GM18505 (cell line): Measurements from ENCODE around the gene NPPB.

ENCODE experiments used
- ATAC-seq: cut with Tn5 transposase; IDR thresholded peaks from one replicate; pipeline ENCODE4 v1.9.1; 2021; ENCODE audit not compliant: unreplicated experiment
- POLR2A ChIP-seq: IDR thresholded peaks from 4 replicates; pipeline ENCODE4 v1.6.1; 2011; ENCODE audit warnings: borderline replicate concordance; ENCODE audit not compliant: insufficient read depth, insufficient read length; ENCODE audit errors: extremely low read depth

Gene NPPB

DNA sequence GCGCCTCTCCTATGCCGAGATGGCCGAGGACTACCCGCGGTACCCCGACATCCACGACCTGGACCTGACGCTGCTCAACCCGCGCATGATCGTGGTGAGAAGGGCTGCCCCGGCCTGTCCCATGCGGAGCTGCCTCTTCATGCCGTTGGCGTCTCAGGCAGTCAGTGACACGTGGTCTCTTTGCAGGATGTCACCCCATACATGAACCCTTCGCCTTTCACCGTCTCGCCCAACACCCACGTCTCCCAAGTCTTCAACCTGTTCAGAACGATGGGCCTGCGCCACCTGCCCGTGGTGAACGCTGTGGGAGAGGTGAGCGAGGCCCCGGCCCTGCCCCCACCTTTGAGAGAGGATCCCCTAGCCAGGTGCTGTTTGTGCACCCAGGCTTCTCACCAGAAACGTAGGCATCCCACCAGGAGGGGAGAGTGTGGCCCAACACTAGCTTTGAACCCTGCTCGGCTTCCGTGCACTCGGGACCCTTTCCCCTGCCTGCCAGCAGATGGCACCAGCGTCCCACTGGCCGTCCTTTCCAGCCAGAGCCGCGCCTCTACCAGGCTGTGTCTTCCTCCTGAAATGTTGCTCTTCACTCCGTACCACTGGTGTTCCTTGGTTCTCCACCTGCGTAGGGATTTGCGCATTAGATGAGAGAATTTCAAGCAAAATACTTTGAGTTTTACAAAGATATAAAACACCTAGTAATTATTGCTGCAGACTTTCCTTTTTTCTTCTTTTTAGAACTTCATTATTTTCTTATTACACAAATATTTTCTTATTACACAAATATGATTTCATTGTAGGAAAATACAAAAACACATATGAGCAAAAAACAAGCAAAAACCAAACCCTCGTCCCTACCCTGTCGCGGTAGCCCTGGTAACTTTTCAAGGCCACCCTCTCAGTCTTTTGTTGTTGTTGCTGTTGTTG lies 20.1 kb downstream of the NPPB start:
- ATAC-seq = no peak
- TF ChIP-seq POLR2A = no peak

GRCh38 chr1:11837767-11838348 lies 20.9 kb downstream of the NPPB start:
- no peak for ATAC-seq
- TF ChIP-seq POLR2A = no peak

GRCh38 chr1:11836955-11837766 lies 21.6 kb downstream of the NPPB start:
- no peak for ATAC-seq
- TF ChIP-seq POLR2A = no peak

DNA sequence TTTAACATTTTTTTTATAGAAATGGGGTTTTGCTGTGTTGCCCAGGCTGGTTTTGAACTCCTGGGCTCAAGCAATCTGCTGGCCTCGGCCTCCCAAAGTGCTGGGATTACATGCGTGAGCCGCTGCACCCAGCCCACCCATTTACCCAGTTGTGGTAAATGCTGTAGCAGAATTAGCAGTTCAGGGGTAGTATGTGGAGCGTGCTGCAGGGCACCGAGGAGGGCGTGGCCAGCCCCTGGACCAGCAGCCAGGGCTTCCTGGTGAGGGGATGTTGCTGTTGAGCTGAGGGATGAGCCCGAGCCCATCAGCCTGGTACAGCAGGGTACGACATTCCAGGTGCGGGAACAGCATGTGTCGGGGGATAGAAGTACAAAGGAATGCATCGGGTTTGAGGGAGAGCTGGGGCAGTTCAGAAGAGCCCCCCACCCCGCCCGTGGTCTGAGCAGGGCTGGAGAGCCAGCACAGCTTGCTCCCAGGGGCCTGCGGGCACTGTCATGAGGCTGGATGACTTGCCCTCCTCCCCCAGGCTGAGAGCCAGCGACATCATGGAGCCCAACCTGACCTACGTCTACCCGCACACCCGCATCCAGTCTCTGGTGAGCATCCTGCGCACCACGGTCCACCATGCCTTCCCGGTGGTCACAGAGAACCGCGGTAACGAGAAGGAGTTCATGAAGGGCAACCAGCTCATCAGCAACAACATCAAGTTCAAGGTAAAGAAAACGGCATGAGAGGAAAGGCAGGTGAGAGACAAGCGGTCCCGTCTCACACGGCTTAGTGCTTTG lies 23.1 kb downstream of the NPPB start:
- no peak for TF ChIP-seq POLR2A
- ATAC-seq = no peak

GRCh38 chr1:11833900-11834299 lies 24.8 kb downstream of the NPPB start:
- ATAC-seq = no peak
- TF ChIP-seq POLR2A = no peak

DNA sequence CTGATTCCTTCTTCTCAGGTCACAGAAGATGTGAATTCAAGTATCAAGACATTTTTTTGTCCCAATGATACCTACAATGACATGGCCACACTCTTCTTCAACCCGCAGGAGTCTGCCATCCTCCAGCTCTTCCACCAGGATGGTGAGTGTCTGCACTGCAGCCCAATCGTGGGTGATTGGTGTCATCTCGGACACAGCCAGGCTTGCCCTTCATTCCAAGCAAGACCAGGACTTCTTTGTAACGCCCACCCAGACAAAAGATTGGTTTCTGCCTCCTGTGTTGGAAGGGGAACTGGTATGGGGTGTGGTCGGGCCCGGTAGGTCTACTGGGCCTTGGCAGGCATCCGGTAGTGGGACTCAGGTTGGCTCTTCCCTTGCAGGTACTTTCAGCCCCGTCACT lies 25.2 kb downstream of the NPPB start:
- no peak for TF ChIP-seq POLR2A
- no peak for ATAC-seq

DNA sequence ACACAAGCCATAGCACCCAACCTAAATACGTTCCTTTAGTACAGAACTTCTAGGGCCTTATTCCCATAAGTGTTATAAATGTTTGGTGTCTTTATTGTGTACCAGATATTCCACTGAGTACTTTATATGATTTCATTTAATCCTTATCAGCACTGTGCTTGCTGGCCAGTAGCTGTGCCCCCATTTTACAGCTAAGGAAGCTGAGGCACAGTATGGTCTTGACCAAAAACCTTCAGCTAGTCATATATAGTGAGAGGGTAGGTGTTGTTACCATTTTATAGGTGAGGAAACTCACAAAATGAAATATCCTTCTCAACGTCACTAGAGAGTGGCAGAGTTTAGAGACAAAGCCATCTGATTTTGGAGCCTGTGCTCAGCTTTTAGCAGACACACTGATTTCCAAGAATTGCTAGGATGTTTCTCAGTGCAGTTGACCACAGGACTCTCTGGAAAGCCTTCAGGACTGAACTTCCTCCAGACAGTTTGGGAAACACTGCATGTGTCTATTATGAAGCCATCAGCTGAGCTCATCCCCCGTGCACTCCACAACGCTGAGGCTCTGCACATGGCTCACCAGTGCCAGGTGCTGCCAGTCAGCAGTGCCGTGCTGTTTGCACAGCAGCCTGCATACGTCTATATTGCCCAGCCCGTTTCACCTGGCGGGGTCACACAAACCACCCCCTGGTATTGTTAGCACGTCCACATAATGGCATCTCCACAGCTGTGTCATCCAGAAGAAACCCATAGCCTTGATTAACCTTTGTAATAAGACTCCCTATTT lies 26.6 kb downstream of the NPPB start:
- ATAC-seq = no peak
- no peak for TF ChIP-seq POLR2A

DNA sequence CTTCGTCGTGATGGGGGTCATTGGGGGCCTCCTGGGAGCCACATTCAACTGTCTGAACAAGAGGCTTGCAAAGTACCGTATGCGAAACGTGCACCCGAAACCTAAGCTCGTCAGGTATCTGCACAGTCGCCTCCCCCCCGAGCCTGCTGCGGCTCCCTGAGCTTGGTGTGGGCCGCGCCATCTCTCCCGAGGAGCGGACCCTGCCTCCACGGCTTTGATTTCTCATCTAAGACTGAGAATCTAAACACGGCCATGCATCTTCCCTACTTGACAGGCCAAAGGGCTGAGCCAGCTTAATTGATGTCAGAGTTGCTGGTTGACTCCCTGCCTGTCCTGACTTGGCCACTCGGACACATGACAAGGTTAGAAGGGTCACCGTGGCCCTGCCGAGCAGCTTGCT lies 30.2 kb downstream of the NPPB start:
- TF ChIP-seq POLR2A = no peak
- no peak for ATAC-seq

DNA sequence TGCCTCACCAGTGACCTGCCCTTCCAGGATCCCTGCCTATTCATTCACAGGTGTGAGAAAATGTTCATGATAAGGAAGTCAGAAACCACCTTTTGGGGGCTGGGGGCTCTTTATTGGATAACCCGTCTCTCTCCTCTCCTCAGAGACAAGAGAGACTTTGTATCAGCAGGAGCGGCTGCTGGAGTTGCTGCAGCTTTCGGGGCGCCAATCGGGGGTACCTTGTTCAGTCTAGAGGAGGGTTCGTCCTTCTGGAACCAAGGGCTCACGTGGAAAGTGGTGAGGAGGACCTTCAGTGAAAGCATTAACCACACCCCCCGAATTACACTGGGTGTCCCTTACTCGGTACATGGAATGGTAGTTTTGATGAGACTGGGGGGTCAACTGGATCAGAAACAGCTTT lies 31.8 kb downstream of the NPPB start:
- TF ChIP-seq POLR2A = no peak
- no peak for ATAC-seq

- TF ChIP-seq POLR2A = no peak
- no peak for ATAC-seq
Observed at GRCh38 chr1:11825131-11825530, 33.6 kb downstream of the NPPB start.

GRCh38 chr1:11823366-11824137 lies 35.2 kb downstream of the NPPB start:
- no peak for TF ChIP-seq POLR2A
- ATAC-seq = no peak
